Measurements from ENCODE around the gene GLOD4.
A peak's percentile ranks its signal among the peaks of the same experiment; 100 is the strongest.
"Not testable (repeated sequence)": the region's sequence is repeated elsewhere in the genome, so short reads cannot be mapped to it uniquely, and the experiment has no call there.

Gene GLOD4, protein sequence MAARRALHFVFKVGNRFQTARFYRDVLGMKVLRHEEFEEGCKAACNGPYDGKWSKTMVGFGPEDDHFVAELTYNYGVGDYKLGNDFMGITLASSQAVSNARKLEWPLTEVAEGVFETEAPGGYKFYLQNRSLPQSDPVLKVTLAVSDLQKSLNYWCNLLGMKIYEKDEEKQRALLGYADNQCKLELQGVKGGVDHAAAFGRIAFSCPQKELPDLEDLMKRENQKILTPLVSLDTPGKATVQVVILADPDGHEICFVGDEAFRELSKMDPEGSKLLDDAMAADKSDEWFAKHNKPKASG

DNA sequence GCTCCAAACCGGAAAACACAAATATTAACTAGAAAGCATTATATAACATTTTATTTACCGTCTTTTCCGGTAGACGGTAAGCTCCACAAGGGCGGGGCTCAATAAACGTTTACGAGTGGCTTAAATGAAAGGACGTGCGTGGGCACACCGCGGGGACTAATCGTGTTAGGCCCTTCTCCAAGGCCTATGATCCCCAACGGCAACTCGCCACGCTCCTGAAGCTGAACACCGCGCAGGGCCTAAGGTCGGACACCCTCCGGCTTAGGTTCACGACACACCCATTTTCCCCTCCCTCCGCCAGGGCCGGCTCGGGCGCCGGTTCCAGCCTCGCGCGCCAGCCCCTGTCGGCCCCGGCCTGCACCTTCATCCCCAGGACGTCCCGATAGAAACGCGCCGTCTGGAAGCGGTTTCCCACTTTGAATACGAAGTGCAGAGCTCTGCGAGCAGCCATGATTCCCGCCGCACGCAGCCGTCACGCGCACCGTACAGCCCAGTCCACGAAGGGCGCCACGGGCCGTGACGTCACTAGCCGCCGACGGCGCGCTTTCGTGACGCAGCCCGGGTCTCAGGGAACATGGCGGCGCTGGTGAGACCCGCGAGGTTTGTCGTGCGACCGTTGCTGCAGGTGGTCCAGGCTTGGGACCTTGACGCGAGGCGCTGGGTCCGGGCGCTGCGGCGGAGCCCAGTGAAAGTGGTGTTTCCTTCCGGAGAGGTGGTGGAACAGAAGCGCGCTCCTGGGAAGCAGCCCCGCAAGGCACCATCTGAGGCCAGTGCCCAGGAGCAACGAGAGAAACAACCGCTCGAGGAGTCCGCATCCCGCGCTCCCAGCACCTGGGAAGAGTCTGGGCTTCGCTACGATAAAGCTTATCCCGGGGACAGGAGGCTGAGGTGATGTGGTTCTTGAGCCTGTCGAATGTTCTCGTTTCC is at the start of gene GLOD4, which contains the start of gene MRM3:
GLOD4 (minus strand) TSS at position 476 of the 927 bp plus-strand sequence; CDS start at position 451, 25 bp downstream.
MRM3 (plus strand) TSS at position 549 of the 927 bp plus-strand sequence; CDS start at position 575, 26 bp downstream.
- DNase-seq: peak; percentile 73

DNA sequence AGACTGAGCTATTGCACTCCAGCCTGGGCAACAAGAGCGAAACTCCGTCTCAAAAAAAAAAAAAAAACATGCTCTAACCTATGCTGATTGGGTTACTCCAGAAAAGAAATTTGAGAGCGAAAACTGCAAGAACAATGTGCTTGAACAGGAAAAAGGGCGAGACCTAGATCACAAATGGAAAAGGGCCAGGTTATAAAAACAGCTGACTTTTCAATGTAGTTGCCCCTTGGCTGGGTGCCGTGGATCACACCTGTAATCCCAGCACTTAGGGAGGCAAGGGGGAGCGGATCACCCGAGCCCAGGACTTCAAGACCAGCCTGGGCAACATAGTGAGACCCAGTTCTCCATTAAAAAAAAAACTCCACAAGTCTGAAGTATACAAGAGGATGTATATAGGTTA is 48.9 kb upstream of the GLOD4 start:
- no peak for DNase-seq

DNA sequence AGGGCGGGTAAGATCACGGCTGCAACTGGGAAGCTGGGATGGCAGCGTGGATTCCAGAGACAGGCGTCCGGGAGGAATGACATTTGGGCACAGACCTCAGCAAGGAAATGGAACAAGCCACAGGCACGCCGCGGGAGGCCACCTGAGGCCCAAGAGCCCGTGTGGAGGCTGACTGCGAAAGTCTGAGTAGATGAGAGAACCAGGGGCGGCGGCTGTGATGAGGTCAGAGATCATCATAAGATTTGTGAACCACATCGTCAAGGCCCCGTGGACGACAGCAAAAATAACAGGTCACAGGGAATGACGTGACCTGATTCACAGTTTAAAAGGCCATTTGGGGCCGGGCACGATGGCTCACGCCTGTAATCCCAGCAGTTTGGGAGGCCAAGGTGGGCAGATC is 48.3 kb upstream of the GLOD4 start:
- DNase-seq: no peak

DNA sequence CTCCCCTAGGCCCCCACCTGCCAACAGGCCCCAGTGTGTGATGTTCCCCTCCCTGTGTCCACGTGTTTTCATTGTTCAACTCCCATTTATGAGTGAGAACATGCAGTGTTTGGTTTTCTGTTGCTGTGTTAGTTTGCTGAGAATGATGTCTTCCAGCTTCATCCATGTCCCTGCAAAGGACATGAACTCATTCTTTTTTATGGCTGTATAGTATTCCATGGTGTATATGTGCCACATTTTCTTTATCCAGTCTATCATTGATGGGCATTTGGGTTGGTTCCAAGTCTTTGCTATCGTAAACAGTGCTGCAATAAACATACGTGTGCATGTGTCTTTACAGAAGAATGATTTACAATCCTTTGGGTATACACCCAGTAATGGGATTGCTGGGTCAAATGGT is 47.5 kb upstream of the GLOD4 start:
- not testable (repeated sequence) for DNase-seq

DNA sequence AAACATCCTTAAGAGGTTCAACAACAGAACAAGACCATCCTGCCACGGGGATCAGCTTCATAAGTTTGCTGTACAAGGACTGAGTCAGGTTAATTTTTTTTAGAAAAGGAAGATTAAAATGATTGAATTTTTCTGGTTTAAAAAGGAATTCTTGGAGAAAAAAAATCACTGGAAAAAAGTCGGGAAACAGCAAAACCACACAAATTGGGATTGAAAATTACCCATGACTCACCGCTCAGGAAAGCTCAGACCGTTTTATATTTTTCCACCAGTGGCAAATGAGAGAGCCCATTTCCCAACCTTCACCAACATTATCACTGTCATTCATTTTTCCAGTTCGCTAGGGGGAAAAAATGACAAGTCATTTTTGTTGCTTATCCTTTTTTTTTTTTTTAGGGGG is 46.7 kb upstream of the GLOD4 start:
- no peak for DNase-seq

DNA sequence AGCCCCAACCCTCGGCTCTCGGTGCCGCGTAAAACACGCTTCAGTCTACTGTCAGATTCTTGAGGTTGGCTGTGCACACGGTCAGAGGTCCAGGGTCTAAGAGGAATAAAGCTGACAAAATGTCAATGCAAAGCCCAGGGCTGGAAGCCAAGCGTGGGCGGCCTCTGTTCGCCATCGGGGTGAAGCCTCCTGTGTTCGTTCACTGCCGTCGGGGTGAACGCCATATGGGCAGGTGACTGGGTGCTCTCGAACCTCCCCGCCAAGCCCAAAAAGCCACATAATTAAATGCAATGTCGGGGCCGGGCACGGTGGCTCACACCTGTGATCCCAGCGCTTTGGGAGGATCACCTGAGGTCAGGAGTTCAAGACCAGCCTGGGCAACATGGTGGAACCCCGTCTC is 44.7 kb upstream of the GLOD4 start:
- DNase-seq: no peak

DNA sequence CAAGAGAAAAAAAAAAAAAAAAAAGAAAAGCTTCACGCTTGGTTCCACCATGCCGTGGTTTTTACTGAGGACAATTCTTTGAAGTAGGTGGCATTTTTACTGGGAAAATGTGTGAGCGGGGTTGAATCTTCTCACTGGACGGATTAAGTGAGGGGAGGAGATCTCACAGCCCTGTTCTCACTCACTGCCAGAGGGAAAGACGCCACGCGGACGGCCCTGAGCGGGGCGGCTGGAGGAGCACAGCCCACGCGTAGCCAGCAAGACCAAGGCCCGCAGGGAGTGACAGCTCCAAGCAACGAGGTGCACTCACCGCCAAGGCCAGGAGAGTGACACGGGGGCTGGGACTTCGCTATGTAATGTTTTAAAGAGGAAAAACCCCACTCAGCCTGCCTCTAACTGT is 43.1 kb upstream of the GLOD4 start:
- no peak for DNase-seq

DNA sequence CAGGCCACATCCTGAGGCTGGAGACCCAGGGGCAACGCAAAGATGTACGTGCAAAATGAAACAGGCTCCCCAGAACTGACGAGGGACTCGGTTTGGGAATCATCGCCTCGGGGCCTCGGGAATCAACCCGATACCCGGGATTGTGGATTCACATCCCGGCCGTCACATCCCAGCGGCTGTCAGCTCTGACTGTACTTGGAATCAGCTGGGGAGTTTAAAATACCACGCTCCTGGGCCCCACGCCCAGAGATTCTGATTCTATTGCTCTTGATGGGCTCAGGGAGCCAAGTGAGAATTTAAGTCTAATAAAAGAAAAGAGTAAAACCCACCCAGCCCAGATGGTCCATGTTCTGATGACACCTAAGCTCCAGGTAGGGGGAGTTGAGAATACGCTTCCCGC is 42.3 kb upstream of the GLOD4 start:
- no peak for DNase-seq

DNA sequence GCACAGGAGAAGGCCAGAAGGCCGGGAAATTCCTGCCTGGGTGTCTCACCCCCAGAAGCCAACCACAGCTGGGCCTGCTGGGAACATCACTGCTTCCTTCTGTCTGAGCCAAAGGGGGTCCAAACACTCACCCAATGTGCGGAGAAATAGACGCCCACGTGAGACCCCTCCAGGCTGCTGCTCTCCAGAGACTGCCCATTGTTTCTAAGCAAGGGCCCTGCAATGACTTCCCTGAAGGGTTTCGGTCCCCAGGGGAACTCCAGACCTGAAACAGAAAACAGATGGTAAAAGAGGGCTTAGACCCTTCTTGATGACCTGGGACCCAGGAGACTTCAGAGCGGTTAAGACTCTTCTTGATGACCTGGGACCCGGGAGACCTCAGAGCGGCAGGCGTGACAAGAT is 41.4 kb upstream of the GLOD4 start:
- DNase-seq: no peak

DNA sequence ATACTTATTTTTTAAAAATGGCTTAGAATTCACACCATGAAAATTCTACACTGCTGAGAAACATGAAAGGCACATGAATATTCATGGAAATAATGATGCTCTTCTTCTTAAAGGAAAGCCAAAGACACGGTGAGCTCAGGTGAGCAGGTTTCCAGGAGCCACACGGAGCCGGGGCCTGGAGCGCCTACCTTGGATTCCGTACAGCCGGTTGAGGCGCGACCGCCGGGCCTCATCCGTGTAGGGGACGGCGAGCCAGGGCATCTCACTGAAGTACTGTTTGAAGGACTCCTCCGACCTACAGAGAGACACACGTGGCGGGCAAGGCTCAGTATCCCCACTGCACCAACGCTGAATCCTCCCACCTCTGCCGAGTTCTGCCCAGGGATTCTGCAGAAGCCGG is 37.2 kb upstream of the GLOD4 start:
- DNase-seq: no peak

DNA sequence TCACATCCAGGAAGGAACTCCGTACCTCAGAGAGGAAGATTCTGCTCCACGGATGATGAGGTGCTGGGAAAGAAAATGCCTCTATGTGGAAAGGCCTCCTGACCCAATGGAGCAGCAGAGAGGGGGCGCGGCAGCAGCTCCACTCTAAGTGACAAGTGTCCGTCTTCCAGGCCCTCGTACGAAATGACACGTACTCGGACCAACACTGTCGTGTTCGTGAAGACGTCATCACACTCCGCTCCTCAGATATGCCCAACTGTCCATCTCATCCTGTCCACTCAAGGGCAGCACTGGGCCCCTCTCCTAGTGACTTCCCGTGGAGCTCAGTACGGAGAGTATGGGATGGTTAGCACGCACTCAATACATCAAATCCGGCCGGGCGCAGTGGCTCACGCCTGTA is 32.3 kb upstream of the GLOD4 start:
- no peak for DNase-seq

DNA sequence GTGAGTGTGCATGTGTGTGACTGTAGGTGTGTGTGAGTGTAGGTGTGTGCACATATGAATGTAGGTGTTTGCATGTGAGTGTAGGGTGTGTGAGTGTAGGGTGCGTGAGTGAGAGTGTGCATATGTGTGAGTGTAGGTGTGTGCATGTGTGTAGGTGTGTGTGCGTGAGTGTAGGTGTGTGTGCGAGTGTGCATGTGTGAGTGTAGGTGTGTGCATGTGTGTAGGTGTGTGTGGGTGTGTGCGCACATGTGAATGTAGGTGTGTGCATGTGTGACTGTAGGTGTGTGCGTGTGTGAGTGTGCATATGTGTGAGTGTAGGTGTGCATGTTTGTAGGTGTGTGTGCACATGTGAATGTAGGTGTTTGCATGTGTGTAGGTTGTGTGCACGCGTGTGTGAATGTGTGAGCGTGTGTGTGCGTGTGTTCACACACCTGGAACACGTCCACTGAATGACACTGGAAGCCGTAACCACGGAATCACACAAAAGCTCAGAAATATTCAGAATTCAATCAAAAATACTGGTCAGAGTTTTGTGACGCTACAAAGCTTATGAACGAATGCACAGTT is 30.6 kb upstream of the GLOD4 start:
- DNase-seq: no peak

DNA sequence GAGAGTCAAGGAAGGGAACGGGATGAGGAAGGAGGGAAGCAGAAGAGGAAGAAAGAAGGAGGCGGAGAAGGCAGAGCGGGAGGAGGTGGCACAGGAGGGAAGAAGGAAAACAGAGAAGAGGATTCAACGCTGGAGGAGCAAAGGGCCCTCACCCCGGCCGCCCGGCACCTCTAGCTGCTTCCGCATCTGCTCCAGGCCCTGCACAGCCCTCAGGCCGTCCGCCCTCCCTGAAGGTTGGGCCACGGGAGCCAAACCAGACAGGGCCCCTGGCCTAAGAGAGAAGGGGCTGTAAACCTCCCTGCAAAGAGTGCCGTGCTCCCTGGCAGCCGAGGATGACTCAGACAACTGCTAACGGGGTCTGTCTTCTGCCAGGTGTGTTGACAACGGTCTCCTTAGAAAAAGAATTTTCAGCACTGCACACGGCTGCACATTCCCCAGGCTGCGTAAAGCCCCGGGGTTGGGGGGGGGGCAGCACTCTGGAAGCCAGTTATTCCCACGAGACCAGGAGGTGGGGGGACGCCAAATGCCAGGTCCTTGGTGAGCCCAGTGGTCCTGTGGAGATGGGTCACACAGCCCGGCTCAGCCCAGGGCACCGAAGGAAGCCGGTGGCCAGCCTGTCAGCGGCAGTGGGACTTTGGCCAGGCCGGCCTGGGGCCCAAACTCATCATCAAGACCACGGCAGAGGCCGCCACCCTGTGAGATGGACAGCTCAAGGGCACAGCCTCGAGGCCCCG is 29.1 kb upstream of the GLOD4 start:
- no peak for DNase-seq

DNA sequence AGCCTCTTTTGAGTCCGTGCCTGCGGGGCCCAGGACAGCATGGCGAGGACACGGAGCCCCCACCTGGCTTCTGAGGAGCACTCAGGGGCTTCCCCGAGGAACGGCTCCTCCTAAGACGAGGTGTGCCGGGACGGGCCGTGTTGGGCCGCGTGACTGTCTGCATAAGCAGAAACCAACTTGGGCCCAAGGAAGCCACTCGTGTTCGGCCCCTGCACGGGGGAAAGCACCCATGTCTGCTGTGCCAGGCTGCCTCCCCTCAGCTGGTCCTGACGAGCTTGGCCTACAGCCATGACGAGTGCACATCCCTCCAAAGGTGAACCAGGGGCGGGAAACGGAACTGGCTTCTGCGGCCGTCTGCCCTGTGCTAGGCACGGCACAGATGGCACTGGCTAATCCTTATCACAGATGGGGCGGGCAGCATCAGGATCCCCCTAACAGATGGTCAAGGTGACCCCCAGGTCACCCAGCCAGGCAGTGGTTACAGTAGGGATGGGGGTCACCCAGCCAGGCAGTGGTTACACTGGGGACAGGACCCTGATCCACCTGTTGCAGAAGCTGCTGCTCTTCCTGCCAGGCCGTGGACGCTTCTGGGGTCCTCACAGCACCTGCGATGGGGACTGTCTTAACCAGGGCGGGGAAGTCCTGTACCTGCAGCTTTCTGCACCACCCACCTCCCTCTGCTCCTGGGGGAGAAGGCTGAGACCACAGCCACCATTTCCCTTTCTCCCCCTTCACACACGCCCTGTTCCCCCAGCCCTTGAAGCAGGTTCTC is 25.6 kb upstream of the GLOD4 start:
- DNase-seq: no peak

DNA sequence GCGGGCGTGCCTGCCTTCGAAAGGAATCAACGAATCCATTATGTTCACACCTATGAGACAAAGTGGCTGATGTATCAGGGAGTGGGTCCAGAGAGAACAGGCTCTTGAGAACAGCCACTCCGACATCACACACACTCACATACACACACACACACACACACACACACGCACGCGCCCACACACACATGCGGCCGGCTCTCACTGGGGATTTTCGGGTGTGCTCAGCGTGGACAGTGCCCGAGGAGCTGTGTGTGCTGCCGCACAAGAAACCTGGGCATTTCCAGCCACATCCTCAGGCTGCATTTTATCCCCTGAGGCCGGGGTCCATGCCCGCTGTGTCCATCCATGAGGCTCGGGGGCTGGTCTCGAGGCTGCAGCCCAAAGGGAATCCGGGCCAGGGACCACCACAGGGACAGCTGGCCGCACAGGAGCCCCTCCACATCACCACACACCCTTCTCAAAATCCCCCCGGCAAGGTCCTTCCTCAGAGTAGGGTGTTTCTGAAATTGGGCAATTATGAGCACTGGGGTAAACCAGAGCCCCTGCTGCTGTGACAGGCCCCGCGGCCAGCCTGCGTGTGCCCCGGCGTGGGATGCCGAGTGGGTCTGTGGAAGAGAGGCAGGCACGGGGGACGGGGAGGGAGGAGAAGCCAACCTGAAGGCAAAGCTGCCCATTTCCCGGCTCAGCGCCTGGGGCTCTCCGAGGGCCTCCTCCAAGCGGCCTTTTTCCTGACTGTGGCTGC is 24.9 kb upstream of the GLOD4 start:
- no peak for DNase-seq

DNA sequence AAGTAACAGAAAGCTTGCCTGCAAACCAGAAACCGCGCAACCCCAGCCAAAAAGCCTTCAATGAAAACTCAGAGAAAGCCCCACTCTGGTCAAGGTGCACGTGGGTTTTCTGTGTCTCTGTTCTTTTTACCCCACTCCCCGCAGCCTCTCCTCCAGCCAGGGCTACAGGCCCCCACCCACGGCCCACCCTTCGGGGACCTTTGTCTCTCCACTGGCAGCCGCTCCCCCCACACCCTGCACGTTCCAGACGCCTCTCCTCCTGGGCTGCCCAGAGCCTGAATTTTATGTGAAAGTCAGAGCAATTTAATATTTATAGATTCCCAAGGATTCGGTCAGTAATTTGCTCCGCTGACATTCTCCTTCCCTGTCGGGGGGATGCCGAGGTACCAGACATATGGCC is 24.3 kb upstream of the GLOD4 start:
- no peak for DNase-seq

DNA sequence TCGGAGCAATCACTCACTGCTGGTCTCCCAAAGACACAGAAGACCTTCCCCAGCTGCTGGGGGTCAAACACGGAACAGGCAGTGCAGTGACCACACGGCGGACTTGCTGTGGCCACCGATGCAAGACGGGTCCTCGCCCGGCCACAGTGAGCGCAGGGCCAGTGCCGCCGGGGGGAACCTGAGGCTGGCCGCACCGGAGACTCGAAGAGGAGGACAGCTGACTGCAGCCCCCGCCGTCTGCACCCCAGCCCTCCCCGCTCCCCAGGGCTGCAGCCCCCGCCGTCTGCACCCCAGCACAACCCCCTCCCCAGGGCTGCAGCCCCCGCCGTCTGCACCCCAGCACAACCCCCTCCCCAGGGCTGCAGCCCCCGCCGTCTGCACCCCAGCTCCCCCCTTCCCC is 23.8 kb upstream of the GLOD4 start:
- not testable (repeated sequence) for DNase-seq

DNA sequence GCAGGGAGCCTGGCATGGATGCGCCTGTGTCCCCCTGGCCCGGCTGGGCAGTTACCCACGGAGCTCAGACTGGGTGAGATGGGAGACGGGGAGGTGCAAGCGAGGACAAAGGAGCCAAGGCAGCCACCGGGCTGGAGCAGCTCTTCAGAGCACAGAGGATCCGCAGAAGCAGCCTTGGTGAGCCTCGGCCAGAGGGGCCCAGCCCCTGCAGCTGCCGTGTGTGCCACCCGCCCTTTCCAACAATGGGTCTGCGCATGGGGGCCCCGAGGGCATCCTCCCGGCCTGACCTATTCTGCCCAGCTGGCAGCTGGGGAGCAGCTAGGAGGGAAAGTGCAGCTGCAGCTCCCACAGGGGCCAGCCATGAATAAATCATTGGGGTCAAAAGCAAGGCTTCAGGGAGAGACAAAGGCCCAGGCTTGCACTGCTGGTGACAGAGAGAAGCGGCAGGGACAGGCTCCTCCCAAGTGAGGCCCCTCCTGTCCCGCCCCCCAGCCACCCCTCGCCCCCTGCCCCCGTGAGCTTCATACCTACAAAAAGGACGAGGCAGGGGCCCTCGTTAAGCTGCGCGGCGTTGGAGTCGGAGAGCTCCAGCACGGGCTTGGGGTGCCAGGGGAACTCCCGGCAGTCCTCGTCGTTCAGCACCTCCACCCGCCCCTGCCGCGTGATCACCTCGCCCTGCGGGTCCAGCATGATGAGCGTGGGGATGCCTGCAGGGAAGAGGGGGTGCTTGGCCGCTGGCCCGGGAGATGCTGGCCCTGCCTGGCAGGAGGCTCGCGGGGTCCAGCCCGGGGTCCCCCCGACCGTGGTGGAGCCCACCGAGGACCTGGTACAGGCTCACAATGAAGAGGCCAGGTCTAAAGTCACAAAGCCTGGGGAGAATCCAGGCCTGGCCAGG is 22.7 kb upstream of the GLOD4 start:
- DNase-seq: peak; percentile 32

DNA sequence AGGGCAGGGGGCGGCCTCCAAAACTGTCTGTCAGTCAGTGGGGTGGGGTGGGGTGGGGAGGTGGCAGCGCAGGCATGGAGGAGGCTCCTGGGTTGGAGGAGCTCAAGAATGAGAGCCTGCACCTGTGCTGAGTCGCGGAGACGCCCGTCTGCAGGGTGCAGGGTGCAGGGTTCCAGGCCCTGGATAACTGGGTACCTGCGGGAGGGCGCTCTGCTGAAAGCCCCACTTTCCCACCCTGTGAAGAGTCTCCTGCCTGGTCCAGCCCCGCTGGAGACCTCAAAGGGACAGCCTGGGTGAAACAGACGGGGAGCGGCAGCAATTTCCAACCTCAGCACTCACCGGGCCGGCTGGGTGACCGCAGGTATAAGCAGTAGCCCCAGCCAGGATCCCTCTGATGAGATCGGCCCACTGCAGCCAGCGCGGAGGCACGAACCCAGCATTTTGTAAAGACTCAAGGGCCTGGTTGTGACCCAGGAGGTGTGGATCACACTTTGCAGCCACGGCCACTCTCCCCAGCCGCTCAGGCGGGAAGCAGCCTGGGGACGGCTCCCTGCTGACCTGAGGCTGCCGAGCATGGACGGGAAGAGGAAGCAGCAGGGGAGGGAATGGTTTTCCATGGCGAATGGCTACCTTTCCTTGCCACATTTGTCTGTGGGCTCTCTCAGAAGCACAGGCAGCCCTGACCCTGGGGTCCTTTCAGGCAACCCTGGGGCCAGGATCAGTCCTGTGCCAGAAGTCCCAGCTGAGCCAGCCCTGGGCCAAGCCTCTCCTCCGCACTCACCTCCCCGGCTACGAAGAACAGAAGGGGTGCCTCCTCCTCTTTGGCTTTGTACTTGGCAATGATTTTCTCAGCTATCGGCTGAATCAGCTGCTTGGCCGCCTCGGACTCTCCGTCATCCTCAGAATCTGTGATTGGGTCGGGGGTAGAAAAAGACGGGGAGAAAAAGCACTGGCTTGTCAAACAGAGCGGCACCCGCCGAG is 21.1 kb upstream of the GLOD4 start:
- DNase-seq: no peak

Measured in NCI-H1092 treated with DMSO at 0.1 percent for 48 hours (cell line).